ENCODE results near the gene FOLR2.
"Not testable (repeated sequence)": the region's sequence is repeated elsewhere in the genome, so short reads cannot be mapped to it uniquely, and the experiment has no call there.

- not testable (repeated sequence) for TF ChIP-seq POLR2A, CTCF (IDR thresholded peaks at IDR 0.05)
Observed at GRCh38 chr11:72181553-72181958, 35.0 kb upstream of the FOLR2 start.
